ENCODE data around the gene KIDINS220.

KIDINS220 gene

GRCh38 chr2:8850845-8851487 lies 13.6 kb upstream of the KIDINS220 start:
- no peak for DNase-seq

GRCh38 chr2:8849327-8849726 lies 11.9 kb upstream of the KIDINS220 start:
- no peak for DNase-seq

GRCh38 chr2:8848328-8849100 lies 11.1 kb upstream of the KIDINS220 start:
- DNase-seq, result no peak

- no peak for DNase-seq
Measured at GRCh38 chr2:8847400-8847799, 10.0 kb upstream of the KIDINS220 start.

GRCh38 chr2:8841932-8842331 lies 4.5 kb upstream of the KIDINS220 start:
- DNase-seq, result no peak

GRCh38 chr2:8840475-8841091 lies 3.2 kb upstream of the KIDINS220 start:
- no peak for DNase-seq

- no peak for DNase-seq
Measured at GRCh38 chr2:8839189-8839965, 2.0 kb upstream of the KIDINS220 start.

- DNase-seq, result no peak
Measured at GRCh38 chr2:8837795-8838140, 355 bp upstream of the KIDINS220 start.

- DNase-seq, result no peak
Measured at GRCh38 chr2:8835279-8835678, 2.1 kb downstream of the KIDINS220 start.

GRCh38 chr2:8833853-8834252 lies 3.6 kb downstream of the KIDINS220 start:
- DNase-seq, result no peak

- DNase-seq, result no peak
Measured at GRCh38 chr2:8831516-8831915, 5.9 kb downstream of the KIDINS220 start.

- DNase-seq, result no peak
Measured at GRCh38 chr2:8827729-8828128, 9.7 kb downstream of the KIDINS220 start.

GRCh38 chr2:8822218-8822617 lies 15.2 kb downstream of the KIDINS220 start:
- no peak for DNase-seq

GRCh38 chr2:8821276-8822217 lies 15.9 kb downstream of the KIDINS220 start:
- DNase-seq, result no peak

GRCh38 chr2:8819948-8820347 lies 17.5 kb downstream of the KIDINS220 start:
- DNase-seq, result no peak

- no peak for DNase-seq
Measured at GRCh38 chr2:8819194-8819593, 18.2 kb downstream of the KIDINS220 start.

GRCh38 chr2:8817221-8817620 lies 20.2 kb downstream of the KIDINS220 start:
- DNase-seq, result no peak

GRCh38 chr2:8806885-8807704 lies 30.3 kb downstream of the KIDINS220 start:
- DNase-seq, result no peak

GRCh38 chr2:8805278-8806210 lies 31.9 kb downstream of the KIDINS220 start:
- DNase-seq, result no peak

Data from COR-L47 (cell line).